Endodermal cell (in vitro differentiated cells): ENCODE results near the gene CT45A6. TPM values are rescaled to one million over a fixed set of nuclear protein-coding genes. Genes with fewer than 3 reads are reported as not detected.

ENCODE experiments used
- total RNA-seq, 2 donors: library from RNA; stranded (reverse); fragmentation: NEBNext Ultra II Directional in 1 of 2; extraction: Animal tissue kit (Norgen Biotek cat#: 25700) in 1 of 2; gene quantifications; 2 replicates in 1 of 2; 3 replicates in 1 of 2; pipeline ENCODE4 v1.2.1, GENCODE V29; 2021

CT45A6 gene
- total RNA-seq, 2 donors from 2014 or later = not detected

Other genes starting within 250 kb of the CT45A6 start
- not detected for gene CT45A1, start 89.1 kb downstream of the CT45A6 start, total RNA-seq
- not detected for gene CT45A3, start 34.6 kb downstream of the CT45A6 start, total RNA-seq
- gene CT45A5, start 17.3 kb downstream of the CT45A6 start, total RNA-seq = not detected
- gene CT45A2, start 17.2 kb upstream of the CT45A6 start, total RNA-seq = not detected
- gene CT45A7, start 34.5 kb upstream of the CT45A6 start, total RNA-seq = not detected
- gene CT45A8, start 51.8 kb upstream of the CT45A6 start, total RNA-seq = not detected
- not detected for gene CT45A9, start 69.0 kb upstream of the CT45A6 start, total RNA-seq
- not detected for gene CT45A10, start 90.7 kb upstream of the CT45A6 start, total RNA-seq
- not detected for gene SAGE1, start 90.9 kb upstream of the CT45A6 start, total RNA-seq
- gene MMGT1, start 171.2 kb upstream of the CT45A6 start, total RNA-seq = 10 to 100 TPM; 17.5 to 19.2 TPM
- 10 to 100 TPM; 10.2 to 13.6 TPM for gene SLC9A6, start 182.6 kb upstream of the CT45A6 start, total RNA-seq